ENCODE measurements around the gene COL13A1.

- no peak for TF ChIP-seq TAF1 (IDR thresholded peaks at IDR 0.05; ENCODE audit: low read depth, low read length)
- no peak for TF ChIP-seq POLR2AphosphoS5 (IDR thresholded peaks at IDR 0.05; ENCODE audit: low read depth, low read length)
- TF ChIP-seq POU2F2 (IDR thresholded peaks at IDR 0.05; ENCODE audit: low read depth, low read length): no peak
- no peak for TF ChIP-seq POLR2A (IDR thresholded peaks at IDR 0.05; ENCODE audit: low read depth, low read length)
- TF ChIP-seq SPI1 (IDR thresholded peaks at IDR 0.05; ENCODE audit: low read depth, low read length): no peak
Measured at GRCh38 chr10:69972981-69973397, 171.3 kb downstream of the COL13A1 start.
